Type B pancreatic cell (in vitro differentiated cells): ENCODE measurements around the gene ADGRG3. TPM values are rescaled to one million over a fixed set of nuclear protein-coding genes. Genes with fewer than 3 reads are reported as not detected.

ENCODE experiments used
- DNase-seq: peaks from one replicate; pipeline ENCODE4 v3.0.0; 2021; ENCODE audit warnings: mixed read lengths; ENCODE audit not compliant: unreplicated experiment; ENCODE audit errors: extremely low spot score
- H3K27ac Mint-ChIP-seq: 2 replicates; pipeline ENCODE4 v1.8.0; 2021; ENCODE audit warnings: mild to moderate bottlenecking, mixed read lengths
- H3K27me3 Mint-ChIP-seq: 2 replicates; pipeline ENCODE4 v1.8.0; 2021; ENCODE audit warnings: mixed read lengths
- H3K36me3 Mint-ChIP-seq: 2 replicates; pipeline ENCODE4 v1.8.0; 2021; ENCODE audit warnings: mixed read lengths
- H3K4me1 Mint-ChIP-seq: one replicate; pipeline ENCODE4 v1.8.0; 2021; ENCODE audit warnings: mixed read lengths; ENCODE audit not compliant: unreplicated experiment
- H3K4me3 Mint-ChIP-seq: 2 replicates; pipeline ENCODE4 v1.8.0; 2021; ENCODE audit warnings: mild to moderate bottlenecking, mixed read lengths
- H3K9me3 Mint-ChIP-seq: 2 replicates; pipeline ENCODE4 v1.8.0; 2021; ENCODE audit warnings: mixed read lengths
- CTCF ChIP-seq: fragments of 200-600 bp; sonication (generic); conservative IDR thresholded peaks from 2 replicates; pipeline ENCODE4 v1.5.0; 2021; ENCODE audit warnings: antibody characterized with exemption, mild to moderate bottlenecking
- total RNA-seq: library from RNA; stranded (reverse); gene quantifications from 2 replicates; pipeline ENCODE4 v1.2.1, GENCODE V29; 2021; ENCODE audit warnings: low replicate concordance

ADGRG3 gene
- total RNA-seq, 1 donor from 2014 or later: not detected

- TF ChIP-seq CTCF: no peak
- peaks cover 16% of the 10 kb centered on the region for H3K4me1 Mint-ChIP-seq
- no peaks in the 10 kb centered on the region for H3K36me3 Mint-ChIP-seq
- no peak overlapping the region for H3K4me3 Mint-ChIP-seq
- H3K27me3 Mint-ChIP-seq: no peaks in the 10 kb centered on the region
- no peak overlapping the region for H3K27ac Mint-ChIP-seq
- DNase-seq: no peak
- no peaks in the 10 kb centered on the region for H3K9me3 Mint-ChIP-seq
Measured at GRCh38 chr16:57656342-57656955, 11.7 kb upstream of the ADGRG3 start.

GRCh38 chr16:57657228-57657627 lies 10.9 kb upstream of the ADGRG3 start:
- DNase-seq: no peak
- no peak overlapping the region for H3K27ac Mint-ChIP-seq
- H3K27me3 Mint-ChIP-seq: no peaks in the 10 kb centered on the region
- no peaks in the 10 kb centered on the region for H3K9me3 Mint-ChIP-seq
- no peak overlapping the region for H3K4me3 Mint-ChIP-seq
- no peak for TF ChIP-seq CTCF
- H3K36me3 Mint-ChIP-seq: no peaks in the 10 kb centered on the region
- peaks cover 9% of the 10 kb centered on the region for H3K4me1 Mint-ChIP-seq

- no peak for TF ChIP-seq CTCF
- no peaks in the 10 kb centered on the region for H3K36me3 Mint-ChIP-seq
- H3K4me1 Mint-ChIP-seq: peaks cover 7% of the 10 kb centered on the region
- no peaks in the 10 kb centered on the region for H3K9me3 Mint-ChIP-seq
- DNase-seq: no peak
- no peak overlapping the region for H3K4me3 Mint-ChIP-seq
- no peak overlapping the region for H3K27ac Mint-ChIP-seq
- no peaks in the 10 kb centered on the region for H3K27me3 Mint-ChIP-seq
Measured at GRCh38 chr16:57658130-57658877, 9.8 kb upstream of the ADGRG3 start.

GRCh38 chr16:57658878-57659674 lies 9.0 kb upstream of the ADGRG3 start:
- no peak overlapping the region for H3K4me3 Mint-ChIP-seq
- no peak for DNase-seq
- H3K27ac Mint-ChIP-seq: no peak overlapping the region
- no peaks in the 10 kb centered on the region for H3K4me1 Mint-ChIP-seq
- no peaks in the 10 kb centered on the region for H3K27me3 Mint-ChIP-seq
- no peaks in the 10 kb centered on the region for H3K36me3 Mint-ChIP-seq
- no peak for TF ChIP-seq CTCF
- H3K9me3 Mint-ChIP-seq: no peaks in the 10 kb centered on the region

- no peaks in the 10 kb centered on the region for H3K36me3 Mint-ChIP-seq
- no peak for DNase-seq
- H3K4me3 Mint-ChIP-seq: no peak overlapping the region
- H3K27me3 Mint-ChIP-seq: no peaks in the 10 kb centered on the region
- no peaks in the 10 kb centered on the region for H3K9me3 Mint-ChIP-seq
- H3K4me1 Mint-ChIP-seq: no peaks in the 10 kb centered on the region
- H3K27ac Mint-ChIP-seq: no peak overlapping the region
- TF ChIP-seq CTCF: no peak
Measured at GRCh38 chr16:57660715-57661463, 7.2 kb upstream of the ADGRG3 start.
